GM18502 (cell line): Measurements from ENCODE around the gene SSTR3.

Source experiments
- ATAC-seq: cut with Tn5 transposase; IDR thresholded peaks from one replicate; pipeline ENCODE4 v1.9.1; 2021; ENCODE audit warnings: mild to moderate bottlenecking; ENCODE audit not compliant: unreplicated experiment, poor library complexity

SSTR3 gene

DNA sequence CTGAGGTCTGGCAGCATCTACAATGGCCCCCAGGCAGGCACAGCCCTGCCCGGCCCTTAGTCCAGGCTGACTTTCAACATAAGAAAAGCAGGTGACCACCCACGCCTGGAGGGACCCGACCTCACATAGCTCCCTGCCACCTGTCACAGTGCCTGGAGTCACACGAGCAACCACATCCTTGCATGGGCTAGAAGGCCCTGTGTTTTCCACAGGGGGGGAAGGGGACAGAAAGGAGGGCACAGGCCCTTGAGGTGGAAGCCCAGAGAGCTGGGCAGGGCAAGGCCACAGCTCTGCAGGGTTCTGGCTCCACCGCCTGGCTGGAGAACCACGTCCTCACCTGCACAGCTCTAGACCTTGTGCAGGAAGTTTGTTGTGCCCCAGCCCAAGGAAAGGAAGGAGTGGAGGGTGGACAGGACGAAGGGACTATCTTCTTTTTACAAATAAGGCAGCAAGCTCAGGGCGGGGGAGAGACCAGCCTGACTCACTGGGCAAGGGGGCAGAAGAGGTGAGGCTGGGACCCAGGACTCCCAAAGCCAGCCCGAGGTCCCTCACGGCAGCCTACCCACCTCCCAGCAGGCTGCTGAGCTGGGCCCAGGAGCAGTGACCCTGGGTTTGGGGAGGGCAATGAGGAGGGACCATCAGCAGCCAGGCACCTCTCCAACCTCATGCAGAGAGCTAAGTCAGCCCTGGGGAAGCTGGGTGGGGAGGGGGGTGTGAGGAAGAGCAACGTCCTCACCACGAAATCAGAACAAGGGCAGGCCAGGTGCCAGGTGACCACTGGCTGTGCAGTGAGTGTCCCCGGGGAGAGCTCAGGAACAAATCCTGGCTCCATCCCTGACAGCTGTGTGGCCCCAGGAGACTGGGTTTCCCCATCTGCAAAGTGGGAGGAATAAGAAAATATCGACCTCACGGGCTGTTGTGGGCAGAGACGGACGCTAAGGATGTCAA lies 28.6 kb downstream of the SSTR3 start:
- ATAC-seq, result no peak

GRCh38 chr22:37182949-37183245 lies 29.4 kb downstream of the SSTR3 start:
- no peak for ATAC-seq

DNA sequence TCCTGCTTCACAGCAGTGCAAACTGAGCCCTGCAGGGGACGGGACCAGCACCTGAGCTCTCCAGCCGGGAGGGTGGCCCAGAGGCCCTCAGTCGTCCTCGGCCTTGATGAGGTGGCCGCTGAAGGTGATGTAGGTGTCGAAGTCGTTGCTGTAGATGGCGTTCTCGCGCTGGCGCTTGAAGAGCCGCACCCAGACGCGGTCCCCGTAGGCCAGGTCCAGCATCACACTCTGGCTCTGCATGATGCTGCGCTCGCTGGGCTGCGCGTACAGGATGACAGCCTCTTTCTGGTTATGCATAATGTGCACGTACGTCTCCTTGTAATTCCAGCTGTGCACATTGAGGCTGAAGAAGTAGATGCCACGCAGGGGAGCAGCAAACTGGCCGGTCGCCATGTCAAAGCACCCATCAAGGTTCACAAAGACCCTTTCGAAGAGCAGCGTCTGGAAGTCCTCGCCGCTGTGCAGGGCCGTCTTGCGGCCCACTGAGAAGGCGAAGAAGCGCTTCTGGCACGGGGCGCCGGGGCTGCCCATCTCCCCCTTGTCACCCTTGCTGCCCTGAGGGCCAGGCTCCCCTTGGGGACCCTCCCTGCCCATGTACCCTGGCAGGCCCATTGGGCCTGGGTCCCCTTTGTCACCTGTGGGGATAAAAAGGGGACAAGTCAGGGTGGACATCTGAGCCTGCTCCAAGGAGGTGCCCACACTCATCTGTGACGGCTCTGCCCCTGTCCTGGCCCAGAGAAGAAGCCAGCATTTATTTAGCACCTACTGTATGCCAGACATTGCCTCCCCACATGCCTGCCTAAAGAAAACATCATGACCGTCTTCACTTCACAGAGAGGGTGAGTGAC lies 30.0 kb downstream of the SSTR3 start:
- ATAC-seq, result no peak

DNA sequence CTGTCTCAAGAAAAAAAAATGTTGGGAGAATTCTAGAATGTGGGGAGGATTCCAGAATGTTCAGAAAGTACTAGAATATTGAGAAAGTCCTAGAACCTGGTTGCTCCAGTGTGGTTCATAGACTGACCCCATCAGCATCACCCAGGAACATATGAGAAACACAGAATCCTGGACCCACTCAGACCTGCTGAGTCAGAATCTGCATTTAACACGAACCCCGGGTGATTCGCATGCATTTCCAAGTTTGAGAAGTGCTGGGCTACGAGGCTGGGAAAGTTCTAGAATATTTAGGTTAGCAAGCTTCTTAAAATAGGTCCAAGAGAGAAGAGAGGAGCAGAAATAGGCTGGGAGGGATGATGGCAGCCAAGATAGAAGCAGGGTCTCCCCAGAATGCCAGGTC lies 30.6 kb downstream of the SSTR3 start:
- no peak for ATAC-seq

- ATAC-seq, result no peak
These were observed 31.6 kb downstream of the SSTR3 start for GRCh38 chr22:37180531-37181231.

- no peak for ATAC-seq
These were observed 32.5 kb downstream of the SSTR3 start for GRCh38 chr22:37179622-37180420.

GRCh38 chr22:37179126-37179470 lies 33.2 kb downstream of the SSTR3 start:
- ATAC-seq, result no peak

- ATAC-seq, result no peak
These were observed 33.7 kb downstream of the SSTR3 start for GRCh38 chr22:37178350-37179125.

DNA sequence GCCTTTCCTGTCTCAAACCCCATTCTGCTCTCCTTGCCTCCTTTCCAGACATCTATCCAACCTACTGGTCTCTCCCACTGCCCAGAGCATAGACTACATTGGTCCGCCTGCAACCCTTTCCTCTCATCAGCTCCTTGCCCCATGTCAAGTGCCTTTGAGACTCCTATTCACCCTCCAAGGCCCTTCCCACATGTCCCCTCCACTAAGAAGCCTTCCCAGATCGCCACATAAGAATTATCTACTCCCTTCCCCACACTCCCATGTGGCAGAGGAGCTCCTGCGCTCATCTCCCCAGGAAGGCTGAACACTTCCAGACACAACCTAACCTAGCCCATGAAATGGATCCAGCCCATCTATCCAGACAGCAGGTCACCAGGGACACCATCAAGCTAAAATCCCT lies 34.5 kb downstream of the SSTR3 start:
- ATAC-seq, result no peak

GRCh38 chr22:37177221-37177620 lies 35.1 kb downstream of the SSTR3 start:
- ATAC-seq, result no peak

DNA sequence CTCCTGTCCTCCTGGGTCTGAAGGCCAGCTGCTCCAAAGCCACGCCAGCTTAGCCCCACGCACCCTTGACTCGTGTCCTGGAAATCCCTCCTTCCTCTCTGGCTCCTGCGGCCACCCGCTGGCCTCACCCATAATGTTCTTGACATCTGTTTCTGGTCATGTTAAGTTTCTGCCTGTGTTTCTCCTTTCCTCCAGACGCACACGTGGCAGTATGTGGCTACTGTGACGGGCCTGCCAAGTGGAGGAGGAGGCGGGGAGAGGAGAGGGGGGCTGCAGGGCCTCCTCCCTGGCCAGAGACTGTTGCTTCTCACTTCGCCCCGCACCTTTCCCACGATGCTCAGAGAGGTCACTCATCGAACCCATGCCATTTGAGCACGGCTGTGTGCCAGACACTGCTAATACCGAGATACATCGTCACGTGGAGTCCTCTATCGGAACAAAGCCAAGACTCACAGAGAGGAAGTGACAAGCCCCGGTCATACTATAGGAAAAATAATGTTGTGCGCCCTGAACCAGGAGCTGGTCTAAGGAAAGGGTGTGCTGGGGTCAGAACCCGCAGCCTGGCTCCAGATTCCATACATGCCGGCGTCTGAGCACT lies 35.7 kb downstream of the SSTR3 start:
- no peak for ATAC-seq

DNA sequence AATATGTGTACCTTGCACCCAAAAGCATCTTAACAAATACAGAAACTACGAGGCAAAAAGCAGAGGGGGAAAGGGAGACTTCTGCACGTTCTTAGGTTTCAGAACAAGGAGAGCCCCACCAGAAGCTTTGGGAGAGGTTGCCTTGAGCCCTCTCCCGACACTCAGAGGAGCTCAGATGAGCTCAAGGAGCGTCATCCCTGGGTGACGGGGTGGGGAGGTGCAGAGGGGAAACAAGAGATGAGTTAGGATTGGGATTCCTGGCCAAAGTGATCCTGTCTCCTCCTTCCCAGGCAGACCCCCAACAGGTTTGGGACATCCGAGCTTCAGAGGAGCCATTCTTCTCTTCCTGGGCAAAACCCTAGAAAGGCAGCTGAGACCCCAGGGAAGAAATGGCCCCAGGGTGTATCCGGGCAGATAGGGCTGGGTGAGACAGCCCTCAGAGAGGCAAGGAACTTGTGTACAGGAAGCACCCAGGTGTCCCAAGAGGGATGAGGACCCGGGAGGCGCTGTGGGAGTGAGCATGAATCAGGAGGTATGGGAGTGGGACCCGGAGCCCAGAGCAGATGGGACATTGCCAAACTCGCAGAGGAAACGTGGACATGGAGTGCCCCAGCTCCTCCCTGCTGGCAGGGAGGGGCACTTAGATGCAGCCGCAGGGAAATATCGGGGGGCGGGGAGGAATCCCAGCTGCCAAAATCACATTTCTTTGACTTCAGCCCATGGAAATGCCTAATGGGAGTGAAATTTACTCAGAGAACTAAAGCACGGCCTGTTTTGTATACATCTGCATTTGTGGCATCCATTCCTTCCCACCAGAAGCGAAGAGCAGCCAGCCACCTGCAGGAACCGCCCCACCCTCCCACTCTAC lies 36.6 kb downstream of the SSTR3 start:
- no peak for ATAC-seq

- ATAC-seq, result no peak
These were observed 37.3 kb downstream of the SSTR3 start for GRCh38 chr22:37174964-37175363.

- ATAC-seq, result no peak
These were observed 38.6 kb downstream of the SSTR3 start for GRCh38 chr22:37173709-37174108.

GRCh38 chr22:37172266-37173245 lies 39.7 kb downstream of the SSTR3 start:
- no peak for ATAC-seq

- no peak for ATAC-seq
These were observed 40.6 kb downstream of the SSTR3 start for GRCh38 chr22:37171662-37172061.
